HepG2 (cell line): ENCODE results near the gene CDK11B. TPM values are rescaled to one million over a fixed set of nuclear protein-coding genes. Genes with fewer than 3 reads are reported as not detected.
A peak's percentile ranks its signal among the peaks of the same experiment; 100 is the strongest.

Experiments used
- ATAC-seq: fragments of 200-7000 bp; cut with Tn5 transposase; 3 replicates; pipeline ENCODE4 v1.9.1; 2020; ENCODE audit warnings: mild to moderate bottlenecking, moderate library complexity
- BruUV-seq: library from RNA; stranded (reverse); fragments of 400-500 nt; replicated peaks from 2 replicates; lab custom pipeline; 2021; lab: Mats Ljungman, UMichigan
- CTCF ChIA-PET: fragments of 300-600 bp; formaldehyde crosslinking; extraction: SDS; loops from one replicate; lab custom pipeline; 2021; ENCODE audit warnings: low total read pairs, inconsistent platforms, low intra/inter-chr PET ratio; lab: Yijun Ruan, JAX
- POLR2A ChIA-PET: fragments of 350-600 bp; sonication (Branson Sonifier 250); formaldehyde crosslinking; loops from one replicate; lab custom pipeline; 2020; ENCODE audit warnings: antibody characterized with exemption, inconsistent platforms; lab: Yijun Ruan, JAX
- DNase-seq: peaks from one replicate; pipeline ENCODE4 v3.0.0-alpha.2; 2015; ENCODE audit warnings: low spot score
- FAIRE-seq: peaks from 3 replicates; lab custom pipeline; 2011; peaks lifted over from hg19 to GRCh38; lab: Jason Lieb, UNC
- H2AFZ ChIP-seq: one replicate; pipeline ENCODE4 v1.6.1; 2011; ENCODE audit warnings: low read length, inconsistent platforms
- H3K27ac ChIP-seq: fragments of 300-600 bp; 3 replicates; pipeline ENCODE4 v1.8.0; 2011; ENCODE audit warnings: mixed run types, mild to moderate bottlenecking, mixed read lengths, low read length, inconsistent platforms; ENCODE audit not compliant: insufficient read depth; ENCODE audit errors: extremely low read length
- H3K27me3 ChIP-seq, 2 experiments: fragments of 200-600 bp in 1 of 2; 2 replicates in 1 of 2; 3 replicates in 1 of 2; pipeline versions ENCODE4 v1.6.0 to v1.8.0; 2011; ENCODE audit warnings: low read length in 2 of 2, mild to moderate bottlenecking in 2 of 2, moderate library complexity in 2 of 2, inconsistent platforms in 1 of 2; ENCODE audit not compliant: insufficient read depth in 2 of 2, control insufficient read depth in 1 of 2
- H3K36me3 ChIP-seq, 2 experiments: fragments of 200-600 bp in 1 of 2; replicated peaks in 1 of 2; 2 replicates in 1 of 2; 3 replicates in 1 of 2; pipeline versions ENCODE4 v1.5.1 to v1.8.0; 2011; ENCODE audit warnings: low read length in 2 of 2, inconsistent platforms in 1 of 2; ENCODE audit not compliant: insufficient read depth in 2 of 2, control insufficient read depth in 1 of 2
- H3K4me1 ChIP-seq: 2 replicates; pipeline ENCODE4 v1.5.1; 2012; ENCODE audit warnings: low read length, inconsistent platforms; ENCODE audit not compliant: insufficient read depth
- H3K4me2 ChIP-seq: 2 replicates; pipeline ENCODE4 v1.6.0; 2011; ENCODE audit warnings: low read depth, low read length, inconsistent platforms
- H3K4me3 ChIP-seq, 3 experiments: fragments of 200-600 bp in 1 of 3; sonication (generic), shearing (Covaris generic) in 1 of 3; replicated peaks in 1 of 3; 2 replicates each; pipeline ENCODE4 v1.5.1; 2011 to 2016; ENCODE audit warnings: low read length in 3 of 3, inconsistent platforms in 2 of 3, low read depth in 2 of 3, mild to moderate bottlenecking in 2 of 3, control low read depth in 1 of 3, mixed read lengths in 1 of 3; ENCODE audit not compliant: insufficient read depth in 1 of 3
- H3K79me2 ChIP-seq: one replicate; pipeline ENCODE4 v1.6.1; 2011; ENCODE audit warnings: low read length, inconsistent platforms; ENCODE audit not compliant: insufficient read depth
- H3K9ac ChIP-seq: 2 replicates; pipeline ENCODE4 v1.6.0; 2011; ENCODE audit warnings: mild to moderate bottlenecking, low read depth, low read length, inconsistent platforms; ENCODE audit not compliant: insufficient read depth
- H3K9me3 ChIP-seq: 2 replicates; pipeline ENCODE4 v1.5.1; 2012; ENCODE audit warnings: mild to moderate bottlenecking, low read length
- H4K20me1 ChIP-seq: 2 replicates; pipeline ENCODE4 v1.6.0; 2011; ENCODE audit warnings: inconsistent platforms, mild to moderate bottlenecking, low read length, moderate library complexity; ENCODE audit not compliant: insufficient read depth
- CEBPG ChIP-seq: IDR thresholded peaks from 2 replicates; pipeline ENCODE4 v1.6.1; 2016
- MED1 ChIP-seq: sonication (generic); formaldehyde crosslinking; IDR thresholded peaks from 2 replicates; pipeline ENCODE4 v1.4.0; 2020; ENCODE audit warnings: missing genetic modification reagents
- NONO ChIP-seq, 2 experiments: fragments of 450-650 bp in 1 of 2; sonication (generic) in 1 of 2; formaldehyde crosslinking in 1 of 2; IDR thresholded peaks in 1 of 2; conservative IDR thresholded peaks in 1 of 2; 2 replicates each; pipeline versions ENCODE4 v1.6.1 to v1.8.0; 2017 to 2022; ENCODE audit warnings: mild to moderate bottlenecking in 1 of 2, missing genetic modification reagents in 1 of 2, moderate library complexity in 1 of 2
- RBFOX2 ChIP-seq: fragments of 200-400 bp; formaldehyde crosslinking; IDR thresholded peaks from 2 replicates; pipeline ENCODE4 v1.6.1; 2017; ENCODE audit warnings: low read depth, mild to moderate bottlenecking, low read length
- RFXAP ChIP-seq: sonication (generic); formaldehyde crosslinking; IDR thresholded peaks from 2 replicates; pipeline ENCODE4 v1.4.0; 2020; ENCODE audit warnings: missing genetic modification reagents, borderline replicate concordance
- SIN3B ChIP-seq: fragments of 150-350 bp; IDR thresholded peaks from 2 replicates; pipeline ENCODE4 v1.6.1; 2014; ENCODE audit warnings: low read length
- YEATS2 ChIP-seq: sonication (generic); formaldehyde crosslinking; IDR thresholded peaks from 2 replicates; pipeline ENCODE4 v1.4.0; 2020; ENCODE audit warnings: missing genetic modification reagents, borderline replicate concordance
- ZNF260 ChIP-seq: sonication (generic); formaldehyde crosslinking; IDR thresholded peaks from 2 replicates; pipeline ENCODE4 v1.4.0; 2020; ENCODE audit warnings: missing genetic modification reagents, low read depth, mild to moderate bottlenecking, borderline replicate concordance
- ZNF318 ChIP-seq: sonication (generic); formaldehyde crosslinking; IDR thresholded peaks from 2 replicates; pipeline ENCODE4 v1.4.0; 2020; ENCODE audit warnings: mild to moderate bottlenecking, missing genetic modification reagents
- ZNF761 ChIP-seq: sonication (generic); formaldehyde crosslinking; conservative IDR thresholded peaks from 2 replicates; pipeline ENCODE4 v1.4.0; 2020; ENCODE audit warnings: mild to moderate bottlenecking, missing genetic modification reagents
- ZNF784 ChIP-seq: sonication (generic); formaldehyde crosslinking; IDR thresholded peaks from 2 replicates; pipeline ENCODE4 v1.5.1; 2020; ENCODE audit warnings: missing genetic modification reagents, mild to moderate bottlenecking, borderline replicate concordance
- ZNF790 ChIP-seq: sonication (generic); formaldehyde crosslinking; IDR thresholded peaks from 2 replicates; pipeline ENCODE4 v1.8.0; 2022; ENCODE audit warnings: missing genetic modification reagents, mild to moderate bottlenecking, borderline replicate concordance
- ZNF841 ChIP-seq: sonication (generic); formaldehyde crosslinking; IDR thresholded peaks from 2 replicates; pipeline ENCODE4 v1.8.1; 2023; ENCODE audit warnings: missing genetic modification reagents, borderline replicate concordance
- ZSCAN31 ChIP-seq: sonication (generic); formaldehyde crosslinking; IDR thresholded peaks from 2 replicates; pipeline ENCODE4 v1.5.0; 2020; ENCODE audit warnings: low read depth, mild to moderate bottlenecking, missing genetic modification reagents
- WGBS: methylation state at CpG from one replicate; pipeline ENCODE4 v1.1.6; 2017; ENCODE audit warnings: low lambda C conversion rate; 5-methylcytosine and 5-hydroxymethylcytosine counted together
- in situ Hi-C: cut with HindIII; loops from 2 replicates; pipeline ENCODE4 v1.10.0; 2017; ENCODE audit warnings: low pct_unique_long_range_greater_than_20kb; ENCODE audit not compliant: extremely low pct_ligation_motif_present
- intact Hi-C: fragments of 100-400 bp; cut with micrococcal nuclease; formaldehyde crosslinking; loops from one replicate; pipeline ENCODE4 v1.10.0; 2022; ENCODE audit not compliant: unreplicated experiment
- polyA plus RNA-seq, 8 experiments: library from polyadenylated mRNA; depleted of rRNA in 3 of 8; stranded (reverse) in 7 of 8; unstranded in 1 of 8; fragments of >200 nt; fragmentation: Illumina TruSeq in 4 of 8; extraction: Trizol in 4 of 8; gene quantifications; 2 replicates each; pipeline versions ENCODE4 v1.2.1 to v1.2.3, GENCODE V29; 2011 to 2016; ENCODE audit warnings: low read depth in 4 of 8, missing spikeins in 1 of 8, mixed read lengths in 1 of 8; ENCODE audit not compliant: insufficient read depth in 1 of 8
- total RNA-seq, 5 experiments: library from RNA; depleted of rRNA; stranded (reverse); fragments of >200 nt; fragmentation: Illumina TruSeq; extraction: Trizol; gene quantifications; 2 replicates each; pipeline ENCODE4 v1.2.3, GENCODE V29; 2016; ENCODE audit warnings: low read depth in 1 of 5

CDK11B gene
- total and polyA plus RNA-seq, 2 of the 13 experiments (the other 11 are each of a cell fraction or from before 2014, with no cell fraction given): 3.6 to 15.1 TPM

GRCh38 chr1:1598051-1598719 lies 60.6 kb downstream of the CDK11B start:
- no peak for DNase-seq
- intact Hi-C loops: no loop called here
- Histone ChIP-seq H3K9me3 (no peaks in the 10 kb centered on the region), H3K36me3 (no peaks in the 10 kb centered on the region), H3K27ac (no peak overlapping the region), H2AFZ (no peak overlapping the region), H3K9ac (no peak overlapping the region), H4K20me1 (no peaks in the 10 kb centered on the region), H3K27me3 (peaks cover 10 to 41% of the 10 kb centered on the region in 2 experiments), H3K79me2 (no peaks in the 10 kb centered on the region), H3K4me1 (peaks cover 48% of the 10 kb centered on the region), H3K4me2 (peak overlapping the region; percentile 74), H3K4me3 (peak overlapping the region in 1 of 3 experiments; percentile 64; a peak in 1 of 6 replicates)
- FAIRE-seq: no peak
- POLR2A ChIA-PET: interaction anchor here (1.0 to 1.7 kb wide), 2 partner anchors 17 to 28 kb away, joined by 3 to 17 read pairs; partner anchors contain the start of gene MIB2
- BruUV-seq: no TSS peak
- CTCF ChIA-PET: no interaction called here
- in situ Hi-C loops: no loop called here
- ATAC-seq: no peak
- WGBS: 51% methylated on average over 14 of the region's 28 CpGs
- TF ChIP-seq ZNF784 (CRISPR knock-in tag): no peak
- no peak for TF ChIP-seq YEATS2
- TF ChIP-seq RBFOX2: no peak
- no peak for TF ChIP-seq RFXAP
- TF ChIP-seq ZNF260 (CRISPR knock-in tag): no peak
- 0 out of 2 replicates have a peak, but pooled peaks have one; percentile 53 for TF ChIP-seq ZNF790 (CRISPR knock-in tag)
- TF ChIP-seq ZNF841 (CRISPR knock-in tag): no peak
- no peak for TF ChIP-seq ZNF318 (CRISPR knock-in tag)
- no peak for TF ChIP-seq MED1 (CRISPR knock-in tag)
- no peak for TF ChIP-seq SIN3B
- no peak for TF ChIP-seq ZSCAN31 (CRISPR knock-in tag)
- TF ChIP-seq CEBPG (CRISPR knock-in tag): no peak
- TF ChIP-seq ZNF761 (CRISPR knock-in tag): 0 out of 2 replicates have a peak, but pooled peaks have one; percentile 9
- no peak for TF ChIP-seq NONO (IDR thresholded peaks at IDR 0.05)
- TF ChIP-seq NONO (CRISPR knock-in tag; conservative IDR thresholded peaks at IDR 0.05): no peak
